H1 (cell line): ENCODE data around the gene DBX1. TPM values are rescaled to one million over a fixed set of nuclear protein-coding genes. Genes with fewer than 3 reads are reported as not detected.

ENCODE experiments used
- CTCF ChIA-PET: fragments of 300-600 bp; sonication (Branson Sonifier 250); formaldehyde crosslinking; loops from one replicate; lab custom pipeline; 2021; ENCODE audit not compliant: partially characterized antibody; lab: Charles Lee
- POLR2A ChIA-PET: fragments of 300-600 bp; sonication (Branson Sonifier 250); formaldehyde crosslinking; loops from one replicate; lab custom pipeline; 2021; ENCODE audit warnings: inconsistent platforms; ENCODE audit not compliant: partially characterized antibody; lab: Charles Lee
- DNase-seq, 2 experiments: peaks; one replicate each; pipeline versions ENCODE4 v3.0.0 to v3.0.0-alpha.2; 2010 to 2022; ENCODE audit warnings: low spot score in 2 of 2, low read depth in 1 of 2, mixed read lengths in 1 of 2
- FAIRE-seq: peaks from 2 replicates; lab custom pipeline; 2011; peaks lifted over from hg19 to GRCh38; lab: Jason Lieb, UNC
- H2AFZ ChIP-seq: 2 replicates; pipeline ENCODE4 v1.8.1; 2012; ENCODE audit warnings: low read length, inconsistent platforms
- H2AK5ac ChIP-seq: 2 replicates; pipeline ENCODE4 v1.6.1; 2013; ENCODE audit warnings: low read depth, low read length
- H2BK120ac ChIP-seq: replicated peaks from 2 replicates; pipeline ENCODE3; 2013; ENCODE audit warnings: low read depth, low read length, inconsistent platforms
- H2BK12ac ChIP-seq: 2 replicates; pipeline ENCODE4 v1.6.1; 2013; ENCODE audit warnings: low read depth, low read length
- H2BK15ac ChIP-seq: 2 replicates; pipeline ENCODE4 v1.6.1; 2013; ENCODE audit warnings: low read length
- H2BK20ac ChIP-seq: 2 replicates; pipeline ENCODE4 v1.6.1; 2013; ENCODE audit warnings: low read length
- H2BK5ac ChIP-seq: 2 replicates; pipeline ENCODE4 v1.6.1; 2013; ENCODE audit warnings: low read depth, low read length
- H3K14ac ChIP-seq: 2 replicates; pipeline ENCODE4 v1.6.1; 2013; ENCODE audit warnings: inconsistent platforms; ENCODE audit not compliant: insufficient read length
- H3K18ac ChIP-seq: 2 replicates; pipeline ENCODE4 v1.6.1; 2013; ENCODE audit warnings: low read length; ENCODE audit errors: extremely low read depth
- H3K23ac ChIP-seq: 2 replicates; pipeline ENCODE4 v1.6.1; 2013; ENCODE audit warnings: inconsistent platforms; ENCODE audit not compliant: insufficient read length
- H3K23me2 ChIP-seq: 2 replicates; pipeline ENCODE4 v1.6.1; 2013; ENCODE audit warnings: low read depth, low read length
- H3K27ac ChIP-seq: 2 replicates; pipeline ENCODE4 v1.6.1; 2011; ENCODE audit warnings: low read depth, low read length, inconsistent platforms
- H3K27me3 ChIP-seq, 4 experiments: replicated peaks in 1 of 4; 1 replicate in 1 of 4; 2 replicates in 3 of 4; pipeline versions ENCODE4 v1.6.1 to v1.8.1; 2011 to 2013; ENCODE audit warnings: low read length in 3 of 4, mild to moderate bottlenecking in 3 of 4, inconsistent platforms in 2 of 4, mixed read lengths in 2 of 4, moderate library complexity in 1 of 4; ENCODE audit not compliant: control insufficient read depth in 3 of 4, insufficient read depth in 3 of 4; ENCODE audit errors: extremely low read depth in 1 of 4
- H3K36me3 ChIP-seq, 4 experiments: 2 replicates each; pipeline versions ENCODE4 v1.6.1 to v1.8.1; 2011 to 2013; ENCODE audit warnings: mild to moderate bottlenecking in 4 of 4, low read length in 3 of 4, moderate library complexity in 2 of 4, control low read depth in 1 of 4, inconsistent platforms in 1 of 4; ENCODE audit not compliant: insufficient read depth in 4 of 4, control insufficient read depth in 2 of 4
- H3K4ac ChIP-seq: replicated peaks from 2 replicates; pipeline ENCODE3; 2013; ENCODE audit warnings: low read length, low read depth, mixed read lengths, inconsistent platforms; ENCODE audit not compliant: insufficient read length
- H3K4me1 ChIP-seq, 4 experiments: replicated peaks in 1 of 4; 1 replicate in 1 of 4; 2 replicates in 3 of 4; pipeline versions ENCODE4 v1.6.1 to v1.8.1; 2011 to 2013; ENCODE audit warnings: low read length in 3 of 4, inconsistent platforms in 2 of 4, mixed read lengths in 1 of 4; ENCODE audit not compliant: insufficient read depth in 4 of 4, control insufficient read depth in 3 of 4
- H3K4me2 ChIP-seq, 2 experiments: 2 replicates each; pipeline versions ENCODE4 v1.6.1 to v1.8.1; 2011 to 2013; ENCODE audit warnings: low read depth in 2 of 2, low read length in 2 of 2, control low read depth in 1 of 2, inconsistent platforms in 1 of 2, mild to moderate bottlenecking in 1 of 2; ENCODE audit not compliant: insufficient read depth in 1 of 2
- H3K4me3 ChIP-seq, 4 experiments: fragments of 200-600, 300-600 bp in 1 of 4; sonication (generic), shearing (Covaris generic), sonication (Bioruptor Twin) in 1 of 4; 2 replicates each; pipeline versions ENCODE4 v1.5.1 to v1.8.1; 2011 to 2016; ENCODE audit warnings: low read length in 4 of 4, low read depth in 3 of 4, control low read depth in 2 of 4, inconsistent platforms in 2 of 4, mild to moderate bottlenecking in 2 of 4, mixed read lengths in 1 of 4, moderate library complexity in 1 of 4; ENCODE audit not compliant: insufficient read depth in 2 of 4; ENCODE audit errors: extremely low read depth in 1 of 4
- H3K56ac ChIP-seq: replicated peaks from 2 replicates; pipeline ENCODE3; 2013; ENCODE audit warnings: low read depth, mild to moderate bottlenecking, mixed read lengths, low read length, inconsistent platforms; ENCODE audit not compliant: insufficient read length
- H3K79me1 ChIP-seq: 2 replicates; pipeline ENCODE4 v1.6.1; 2013; ENCODE audit warnings: low read depth, low read length, control low read depth
- H3K79me2 ChIP-seq, 2 experiments: 2 replicates each; pipeline versions ENCODE4 v1.6.1 to v1.8.1; 2012 to 2013; ENCODE audit warnings: low read length in 2 of 2, mild to moderate bottlenecking in 2 of 2, inconsistent platforms in 1 of 2; ENCODE audit not compliant: insufficient read depth in 2 of 2, control insufficient read depth in 1 of 2
- H3K9ac ChIP-seq, 4 experiments: replicated peaks in 1 of 4; 1 replicate in 1 of 4; 2 replicates in 3 of 4; pipeline versions ENCODE4 v1.6.1 to v1.8.1; 2011 to 2013; ENCODE audit warnings: low read depth in 3 of 4, low read length in 3 of 4, control low read depth in 2 of 4, mild to moderate bottlenecking in 2 of 4, moderate library complexity in 2 of 4, inconsistent platforms in 1 of 4; ENCODE audit errors: extremely low read depth in 1 of 4
- H3K9me3 ChIP-seq, 2 experiments: 2 replicates each; pipeline versions ENCODE4 v1.6.1 to v1.8.1; 2012 to 2013; ENCODE audit warnings: mild to moderate bottlenecking in 2 of 2, moderate library complexity in 2 of 2, control low read depth in 1 of 2, inconsistent platforms in 1 of 2, low read depth in 1 of 2, low read length in 1 of 2, mixed read lengths in 1 of 2; ENCODE audit not compliant: insufficient read depth in 2 of 2
- H4K20me1 ChIP-seq, 2 experiments: replicated peaks in 1 of 2; 2 replicates each; pipeline versions ENCODE3 to v1.8.1; 2011 to 2013; ENCODE audit warnings: inconsistent platforms in 2 of 2, low read length in 2 of 2, mild to moderate bottlenecking in 1 of 2; ENCODE audit not compliant: insufficient read depth in 2 of 2, control insufficient read depth in 1 of 2
- H4K5ac ChIP-seq: 2 replicates; pipeline ENCODE4 v1.6.1; 2013; ENCODE audit warnings: low read length, low read depth, mixed read lengths, inconsistent platforms; ENCODE audit not compliant: insufficient read length
- H4K8ac ChIP-seq: 2 replicates; pipeline ENCODE4 v1.8.0; 2013; ENCODE audit warnings: mild to moderate bottlenecking, moderate library complexity, low read length, inconsistent platforms; ENCODE audit not compliant: insufficient read depth; ENCODE audit errors: extremely low read depth
- H4K91ac ChIP-seq: replicated peaks from 2 replicates; pipeline ENCODE3; 2013; ENCODE audit warnings: low read length, mixed read lengths, inconsistent platforms; ENCODE audit not compliant: insufficient read length
- ATF3 ChIP-seq: IDR thresholded peaks from 2 replicates; pipeline ENCODE4 v1.6.1; 2011; ENCODE audit warnings: low read depth, mild to moderate bottlenecking, low read length; ENCODE audit not compliant: insufficient read depth
- CREB1 ChIP-seq: IDR thresholded peaks from 2 replicates; pipeline ENCODE4 v1.6.1; 2012; ENCODE audit warnings: inconsistent platforms
- GTF2F1 ChIP-seq: IDR thresholded peaks from 2 replicates; pipeline ENCODE4 v1.6.1; 2012; ENCODE audit warnings: low read depth, low read length, improper control_type of control experiment, borderline replicate concordance
- KDM4A ChIP-seq: IDR thresholded peaks from one replicate; pipeline ENCODE4 v1.7.1; 2012; ENCODE audit warnings: low read depth, mild to moderate bottlenecking, moderate library complexity, low read length, inconsistent platforms; ENCODE audit not compliant: severe bottlenecking
- MAFK ChIP-seq: IDR thresholded peaks from 2 replicates; pipeline ENCODE4 v1.6.1; 2012; ENCODE audit warnings: low read depth, mild to moderate bottlenecking, improper control_type of control experiment, low read length
- POLR2A ChIP-seq, 2 experiments: IDR thresholded peaks; 1 replicate in 1 of 2; 2 replicates in 1 of 2; pipeline ENCODE4 v1.6.1; 2011; ENCODE audit warnings: low read depth in 2 of 2, low read length in 2 of 2, mild to moderate bottlenecking in 2 of 2; ENCODE audit errors: control extremely low read depth in 1 of 2
- RBBP5 ChIP-seq: IDR thresholded peaks from 2 replicates; pipeline ENCODE4 v1.7.1; 2012; ENCODE audit warnings: low read depth, mild to moderate bottlenecking, inconsistent platforms, low read length, moderate library complexity, borderline replicate concordance
- SP1 ChIP-seq: IDR thresholded peaks from 2 replicates; pipeline ENCODE4 v1.6.1; 2011; ENCODE audit warnings: low read depth, low read length
- SRF ChIP-seq: IDR thresholded peaks from 2 replicates; pipeline ENCODE4 v1.6.1; 2011; ENCODE audit warnings: mild to moderate bottlenecking, low read depth, low read length, moderate library complexity
- TAF1 ChIP-seq: IDR thresholded peaks from 2 replicates; pipeline ENCODE4 v1.6.1; 2011; ENCODE audit warnings: mild to moderate bottlenecking, low read depth, low read length
- TCF12 ChIP-seq: IDR thresholded peaks from 2 replicates; pipeline ENCODE4 v1.6.1; 2011; ENCODE audit warnings: low read depth, mild to moderate bottlenecking, low read length
- WGBS, 2 experiments: shearing (Covaris generic) in 1 of 2; methylation state at CpG; one replicate each; pipeline versions ENCODE4 v1.1.6 to v1.1.7; 2013 to 2015; ENCODE audit warnings: low lambda C conversion rate in 2 of 2, mixed read lengths in 2 of 2, inconsistent platforms in 1 of 2, low coverage in 1 of 2, missing lambda C conversion rate in 1 of 2; ENCODE audit not compliant: insufficient replicate concordance in 2 of 2, insufficient coverage in 1 of 2, insufficient read length in 1 of 2; ENCODE audit errors: extremely low coverage in 1 of 2, missing lambda C conversion rate in 1 of 2; 5-methylcytosine and 5-hydroxymethylcytosine counted together
- polyA plus RNA-seq, 7 experiments: library from polyadenylated mRNA; depleted of rRNA in 3 of 7; stranded (reverse) in 5 of 7; unstranded in 2 of 7; fragments of >200 nt in 5 of 7; fragments of 200-250 nt in 2 of 7; gene quantifications; 1 replicate in 5 of 7; 2 replicates in 1 of 7; 4 replicates in 1 of 7; pipeline versions ENCODE4 v1.2.1 to v1.2.3, GENCODE V29; 2011 to 2013; ENCODE audit warnings: missing spikeins in 2 of 7, mixed read lengths in 2 of 7
- total RNA-seq: library from RNA; stranded (reverse); fragmentation: NEBNext Ultra II Directional; extraction: Animal tissue kit (Norgen Biotek cat#: 25700); gene quantifications from 2 replicates; pipeline ENCODE4 v1.2.1, GENCODE V29; 2021

Gene DBX1
- total and polyA plus RNA-seq, 2 of the 8 experiments (the other 6 are each of a cell fraction or from before 2014, with no cell fraction given), result not detected

DNA sequence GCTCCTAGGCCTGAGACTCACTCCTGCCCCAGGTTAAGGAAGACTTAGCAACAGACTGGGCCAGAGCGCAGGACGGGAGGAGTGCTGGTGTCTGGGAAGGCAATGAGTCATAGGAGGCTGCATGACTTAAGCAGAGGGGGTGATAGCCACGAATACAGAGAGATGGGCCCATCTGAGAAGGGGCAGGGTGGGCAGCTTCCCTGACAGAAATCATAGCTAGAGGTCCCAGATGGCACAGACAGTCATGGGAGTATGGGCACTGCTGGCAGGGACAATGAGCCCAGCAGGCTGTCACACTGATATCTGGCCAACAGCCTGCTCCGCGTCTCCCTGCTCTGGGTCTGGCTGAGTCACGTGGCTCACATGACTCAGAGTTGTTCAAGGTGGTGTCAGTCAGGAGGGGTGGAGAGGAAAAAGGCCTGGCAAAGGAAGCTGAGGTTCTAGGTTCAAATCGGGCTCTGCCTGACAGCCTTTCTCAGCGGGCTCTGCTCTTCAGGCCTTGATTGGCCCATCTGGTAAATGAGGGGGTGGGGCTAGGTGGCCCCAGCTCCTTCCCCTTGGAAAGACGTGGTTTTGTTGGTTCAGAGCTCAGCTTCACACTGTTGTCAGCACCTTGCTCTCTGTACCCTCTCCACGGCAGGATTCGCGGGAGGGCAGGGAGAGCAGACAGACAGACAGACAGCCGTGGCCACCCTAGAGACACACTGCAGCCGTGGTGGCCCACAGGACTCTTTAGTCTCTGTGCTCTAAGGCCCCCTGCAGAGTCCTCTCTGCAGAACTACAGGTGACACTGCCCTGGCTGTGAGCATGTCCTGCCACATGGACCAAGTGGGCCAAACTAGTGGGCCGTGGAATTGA is 47.8 kb downstream of the DBX1 start:
- Histone ChIP-seq H2BK120ac (no peak overlapping the region), H3K14ac (no peak overlapping the region), H4K91ac (no peak overlapping the region), H2BK15ac (no peak overlapping the region), H2BK5ac (no peak overlapping the region; the same call in 1 of the 2 replicates), H3K27ac (no peak overlapping the region; the same call in 1 of the 2 replicates), H3K4ac (no peak overlapping the region), H3K56ac (no peak overlapping the region), H3K9ac (no peak overlapping the region), H3K9me3 (no peaks in the 10 kb centered on the region), H4K8ac (no peak overlapping the region; the same call in 1 of the 2 replicates), H2AK5ac (no peak overlapping the region), H3K79me1 (no peaks in the 10 kb centered on the region; the same call in 1 of the 2 replicates), H4K20me1 (peaks cover 2 to 5% of the 10 kb centered on the region in 2 experiments), H2BK12ac (no peak overlapping the region), H3K4me2 (no peak overlapping the region), H3K4me1 (no peaks in the 10 kb centered on the region), H3K23me2 (no peaks in the 10 kb centered on the region), H3K27me3 (no peaks in the 10 kb centered on the region), H3K4me3 (no peak overlapping the region), H3K18ac (no peak overlapping the region), H4K5ac (no peak overlapping the region), H2BK20ac (no peak overlapping the region), H3K36me3 (peaks cover 21 to 61% (median 53%) of the 10 kb centered on the region in 4 experiments), H3K23ac (no peak overlapping the region), H3K79me2 (no peaks in the 10 kb centered on the region), H2AFZ (no peak overlapping the region)
- CTCF ChIA-PET, result interaction anchor here (0.6 to 5.4 kb wide), 25 partner anchors 9 to 1257 kb away, joined by 3 to 24 read pairs (median 4); no protein-coding TSS in a partner anchor
- WGBS, 2 experiments, result 95% methylated on average over 15 of the region's 15 CpGs; no CpG with 5 or more reads in 1 of the 2 experiments
- POLR2A ChIA-PET, result no interaction called here
- FAIRE-seq (no peak), DNase-seq (no peak)
- no peak for TF ChIP-seq SP1
- TF ChIP-seq TCF12, result no peak
- TF ChIP-seq CREB1, result no peak
- no peak for TF ChIP-seq POLR2A (IDR thresholded peaks at IDR 0.05; ENCODE audit: control extremely low read depth in 1 of 2, low read depth in 2 of 2, low read length in 2 of 2)
- no peak for TF ChIP-seq MAFK
- no peak for TF ChIP-seq GTF2F1
- no peak for TF ChIP-seq RBBP5
- no peak for TF ChIP-seq ATF3
- TF ChIP-seq TAF1, result no peak
- TF ChIP-seq KDM4A, result no peak
- no peak for TF ChIP-seq SRF
